Measurements from ENCODE around the gene LIN7B. TPM values are rescaled to one million over a fixed set of nuclear protein-coding genes. Genes with fewer than 3 reads are reported as not detected.

Gene LIN7B
- total and polyA plus RNA-seq, 9 of the 15 experiments (the other 6 are each of a cell fraction or from before 2014, with no cell fraction given), result 0.89 to 15.7 (median 4.0) TPM

DNA sequence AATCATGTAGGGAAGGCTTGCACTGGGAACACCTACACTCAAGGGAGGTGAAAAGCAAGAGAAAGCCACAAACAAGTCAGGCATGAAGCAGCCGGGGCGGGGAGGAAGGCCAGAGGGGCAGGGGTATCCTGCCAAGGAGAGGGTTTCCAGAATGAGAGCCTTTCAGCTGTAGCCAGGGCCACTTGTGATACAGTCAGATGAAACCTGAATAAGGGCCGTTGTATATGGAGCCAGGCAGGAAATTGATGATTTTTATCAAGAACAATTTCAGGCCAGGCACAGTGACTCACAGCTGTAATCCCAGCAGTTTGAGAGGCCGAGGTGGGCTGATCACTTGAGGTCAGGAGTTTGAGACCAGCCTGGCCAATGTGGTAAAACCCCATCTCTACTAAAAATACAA, 47.8 kb downstream of the LIN7B start (continued):
- TF ChIP-seq, protein P1, sequence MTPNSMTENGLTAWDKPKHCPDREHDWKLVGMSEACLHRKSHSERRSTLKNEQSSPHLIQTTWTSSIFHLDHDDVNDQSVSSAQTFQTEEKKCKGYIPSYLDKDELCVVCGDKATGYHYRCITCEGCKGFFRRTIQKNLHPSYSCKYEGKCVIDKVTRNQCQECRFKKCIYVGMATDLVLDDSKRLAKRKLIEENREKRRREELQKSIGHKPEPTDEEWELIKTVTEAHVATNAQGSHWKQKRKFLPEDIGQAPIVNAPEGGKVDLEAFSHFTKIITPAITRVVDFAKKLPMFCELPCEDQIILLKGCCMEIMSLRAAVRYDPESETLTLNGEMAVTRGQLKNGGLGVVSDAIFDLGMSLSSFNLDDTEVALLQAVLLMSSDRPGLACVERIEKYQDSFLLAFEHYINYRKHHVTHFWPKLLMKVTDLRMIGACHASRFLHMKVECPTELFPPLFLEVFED (CRISPR knock-in tag; conservative IDR thresholded peaks at IDR 0.05), result no peak
- TF ChIP-seq, protein P2, sequence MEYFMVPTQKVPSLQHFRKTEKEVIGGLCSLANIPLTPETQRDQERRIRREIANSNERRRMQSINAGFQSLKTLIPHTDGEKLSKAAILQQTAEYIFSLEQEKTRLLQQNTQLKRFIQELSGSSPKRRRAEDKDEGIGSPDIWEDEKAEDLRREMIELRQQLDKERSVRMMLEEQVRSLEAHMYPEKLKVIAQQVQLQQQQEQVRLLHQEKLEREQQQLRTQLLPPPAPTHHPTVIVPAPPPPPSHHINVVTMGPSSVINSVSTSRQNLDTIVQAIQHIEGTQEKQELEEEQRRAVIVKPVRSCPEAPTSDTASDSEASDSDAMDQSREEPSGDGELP (CRISPR knock-in tag; IDR thresholded peaks at IDR 0.05; ENCODE audit: borderline replicate concordance), result 0 out of 2 replicates have a peak, but pooled peaks have one; percentile 23
- TF ChIP-seq, protein P3, sequence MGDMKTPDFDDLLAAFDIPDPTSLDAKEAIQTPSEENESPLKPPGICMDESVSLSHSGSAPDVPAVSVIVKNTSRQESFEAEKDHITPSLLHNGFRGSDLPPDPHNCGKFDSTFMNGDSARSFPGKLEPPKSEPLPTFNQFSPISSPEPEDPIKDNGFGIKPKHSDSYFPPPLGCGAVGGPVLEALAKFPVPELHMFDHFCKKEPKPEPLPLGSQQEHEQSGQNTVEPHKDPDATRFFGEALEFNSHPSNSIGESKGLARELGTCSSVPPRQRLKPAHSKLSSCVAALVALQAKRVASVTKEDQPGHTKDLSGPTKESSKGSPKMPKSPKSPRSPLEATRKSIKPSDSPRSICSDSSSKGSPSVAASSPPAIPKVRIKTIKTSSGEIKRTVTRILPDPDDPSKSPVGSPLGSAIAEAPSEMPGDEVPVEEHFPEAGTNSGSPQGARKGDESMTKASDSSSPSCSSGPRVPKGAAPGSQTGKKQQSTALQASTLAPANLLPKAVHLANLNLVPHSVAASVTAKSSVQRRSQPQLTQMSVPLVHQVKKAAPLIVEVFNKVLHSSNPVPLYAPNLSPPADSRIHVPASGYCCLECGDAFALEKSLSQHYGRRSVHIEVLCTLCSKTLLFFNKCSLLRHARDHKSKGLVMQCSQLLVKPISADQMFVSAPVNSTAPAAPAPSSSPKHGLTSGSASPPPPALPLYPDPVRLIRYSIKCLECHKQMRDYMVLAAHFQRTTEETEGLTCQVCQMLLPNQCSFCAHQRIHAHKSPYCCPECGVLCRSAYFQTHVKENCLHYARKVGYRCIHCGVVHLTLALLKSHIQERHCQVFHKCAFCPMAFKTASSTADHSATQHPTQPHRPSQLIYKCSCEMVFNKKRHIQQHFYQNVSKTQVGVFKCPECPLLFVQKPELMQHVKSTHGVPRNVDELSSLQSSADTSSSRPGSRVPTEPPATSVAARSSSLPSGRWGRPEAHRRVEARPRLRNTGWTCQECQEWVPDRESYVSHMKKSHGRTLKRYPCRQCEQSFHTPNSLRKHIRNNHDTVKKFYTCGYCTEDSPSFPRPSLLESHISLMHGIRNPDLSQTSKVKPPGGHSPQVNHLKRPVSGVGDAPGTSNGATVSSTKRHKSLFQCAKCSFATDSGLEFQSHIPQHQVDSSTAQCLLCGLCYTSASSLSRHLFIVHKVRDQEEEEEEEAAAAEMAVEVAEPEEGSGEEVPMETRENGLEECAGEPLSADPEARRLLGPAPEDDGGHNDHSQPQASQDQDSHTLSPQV (IDR thresholded peaks at IDR 0.05), result 0 out of 2 replicates have a peak, but pooled peaks have one; percentile 19
- TF ChIP-seq FOSL1 (tag; conservative IDR thresholded peaks at IDR 0.05), result peak; percentile 52
- TF ChIP-seq, protein P4, sequence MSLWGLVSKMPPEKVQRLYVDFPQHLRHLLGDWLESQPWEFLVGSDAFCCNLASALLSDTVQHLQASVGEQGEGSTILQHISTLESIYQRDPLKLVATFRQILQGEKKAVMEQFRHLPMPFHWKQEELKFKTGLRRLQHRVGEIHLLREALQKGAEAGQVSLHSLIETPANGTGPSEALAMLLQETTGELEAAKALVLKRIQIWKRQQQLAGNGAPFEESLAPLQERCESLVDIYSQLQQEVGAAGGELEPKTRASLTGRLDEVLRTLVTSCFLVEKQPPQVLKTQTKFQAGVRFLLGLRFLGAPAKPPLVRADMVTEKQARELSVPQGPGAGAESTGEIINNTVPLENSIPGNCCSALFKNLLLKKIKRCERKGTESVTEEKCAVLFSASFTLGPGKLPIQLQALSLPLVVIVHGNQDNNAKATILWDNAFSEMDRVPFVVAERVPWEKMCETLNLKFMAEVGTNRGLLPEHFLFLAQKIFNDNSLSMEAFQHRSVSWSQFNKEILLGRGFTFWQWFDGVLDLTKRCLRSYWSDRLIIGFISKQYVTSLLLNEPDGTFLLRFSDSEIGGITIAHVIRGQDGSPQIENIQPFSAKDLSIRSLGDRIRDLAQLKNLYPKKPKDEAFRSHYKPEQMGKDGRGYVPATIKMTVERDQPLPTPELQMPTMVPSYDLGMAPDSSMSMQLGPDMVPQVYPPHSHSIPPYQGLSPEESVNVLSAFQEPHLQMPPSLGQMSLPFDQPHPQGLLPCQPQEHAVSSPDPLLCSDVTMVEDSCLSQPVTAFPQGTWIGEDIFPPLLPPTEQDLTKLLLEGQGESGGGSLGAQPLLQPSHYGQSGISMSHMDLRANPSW (CRISPR knock-in tag; IDR thresholded peaks at IDR 0.05), result no peak
- TF ChIP-seq SMARCA4 (IDR thresholded peaks at IDR 0.05), result peak; percentile 40; the same call in 1 of the 2 replicates
- 0 out of 2 replicates have a peak, but pooled peaks have one; percentile 21 for TF ChIP-seq POLR2A (conservative IDR thresholded peaks at IDR 0.05)
- TF ChIP-seq U2AF1 (optimal IDR thresholded peaks at IDR 0.05; ENCODE audit: low read depth, low read length), result no peak
- TF ChIP-seq CC2D1A (IDR thresholded peaks at IDR 0.05), result no peak
- no peak for TF ChIP-seq DNMT1 (IDR thresholded peaks at IDR 0.05)
